Erythroblast (primary cell): ENCODE results near the gene NKD1.

ENCODE experiments used
- DNase-seq, 2 experiments: peaks; one replicate each; lab custom pipeline; 2025; lab: John Stamatoyannopoulos, UW
- GATA1 ChIP-seq: IDR thresholded peaks from 2 replicates; pipeline ENCODE4 v1.6.1; 2011; ENCODE audit warnings: low read depth, mild to moderate bottlenecking, control low read depth, low read length, moderate library complexity
- POLR2A ChIP-seq: IDR thresholded peaks from 2 replicates; pipeline ENCODE4 v1.6.1; 2011; ENCODE audit warnings: mild to moderate bottlenecking, low read length

The NKD1 gene

GRCh38 chr16:50509521-50510341 is 38.5 kb upstream of the NKD1 start:
- TF ChIP-seq POLR2A: no peak
- TF ChIP-seq GATA1: no peak
- peak; percentile 37 to 67 for DNase-seq

- TF ChIP-seq POLR2A: no peak
- TF ChIP-seq GATA1: no peak
- no peak for DNase-seq
Measured at GRCh38 chr16:50515218-50515617, 33.0 kb upstream of the NKD1 start.

GRCh38 chr16:50516401-50516800 is 31.8 kb upstream of the NKD1 start:
- TF ChIP-seq GATA1: no peak
- no peak for TF ChIP-seq POLR2A
- DNase-seq: no peak

- DNase-seq: no peak
- TF ChIP-seq GATA1 (no peak), POLR2A (no peak)
Measured at GRCh38 chr16:50516890-50517289, 31.3 kb upstream of the NKD1 start.

GRCh38 chr16:50517450-50518252 is 30.5 kb upstream of the NKD1 start:
- DNase-seq: no peak
- TF ChIP-seq GATA1 (no peak), POLR2A (no peak)

- no peak for DNase-seq
- no peak for TF ChIP-seq GATA1
- no peak for TF ChIP-seq POLR2A
Measured at GRCh38 chr16:50519001-50519400, 29.2 kb upstream of the NKD1 start.

GRCh38 chr16:50519602-50520001 is 28.6 kb upstream of the NKD1 start:
- no peak for TF ChIP-seq GATA1
- TF ChIP-seq POLR2A: no peak
- no peak for DNase-seq

- no peak for TF ChIP-seq GATA1
- TF ChIP-seq POLR2A: no peak
- no peak for DNase-seq
Measured at GRCh38 chr16:50520451-50521245, 27.5 kb upstream of the NKD1 start.

- DNase-seq: no peak
Measured at GRCh38 chr16:50521246-50521900, 26.8 kb upstream of the NKD1 start.

GRCh38 chr16:50522324-50522723 is 25.9 kb upstream of the NKD1 start:
- TF ChIP-seq POLR2A (no peak), GATA1 (no peak)
- no peak for DNase-seq

More at GRCh38 chr16:50521246-50521900, 26.8 kb upstream of the NKD1 start:
- no peak for TF ChIP-seq POLR2A
- no peak for TF ChIP-seq GATA1

GRCh38 chr16:50523710-50524109 is 24.5 kb upstream of the NKD1 start:
- no peak for DNase-seq
- TF ChIP-seq POLR2A (no peak), GATA1 (no peak)

GRCh38 chr16:50525262-50525661 is 22.9 kb upstream of the NKD1 start:
- DNase-seq: no peak

GRCh38 chr16:50525716-50526115 is 22.5 kb upstream of the NKD1 start:
- TF ChIP-seq POLR2A: no peak
- no peak for TF ChIP-seq GATA1
- DNase-seq: no peak

More at GRCh38 chr16:50525262-50525661, 22.9 kb upstream of the NKD1 start:
- TF ChIP-seq POLR2A: no peak
- TF ChIP-seq GATA1: no peak
